IPS-18a (cell line): ENCODE data around the gene PTMS.

Experiments used
- H3K27ac ChIP-seq: one replicate; pipeline ENCODE4 v1.5.1; 2013; ENCODE audit warnings: low read length
- H3K27me3 ChIP-seq: one replicate; pipeline ENCODE4 v1.6.1; 2013; ENCODE audit warnings: mild to moderate bottlenecking, low read length; ENCODE audit not compliant: control insufficient read depth, insufficient read depth
- H3K36me3 ChIP-seq: one replicate; pipeline ENCODE4 v1.6.1; 2013; ENCODE audit warnings: low read depth, low read length; ENCODE audit not compliant: control insufficient read depth
- H3K4me1 ChIP-seq: one replicate; pipeline ENCODE4 v1.6.1; 2013; ENCODE audit warnings: low read depth, low read length; ENCODE audit not compliant: control insufficient read depth
- H3K4me3 ChIP-seq: one replicate; pipeline ENCODE4 v1.5.1; 2013; ENCODE audit warnings: low read length
- H3K9ac ChIP-seq: one replicate; pipeline ENCODE4 v1.6.1; 2013; ENCODE audit warnings: mild to moderate bottlenecking, low read length, moderate library complexity
- H3K9me3 ChIP-seq: one replicate; pipeline ENCODE4 v1.6.1; 2013; ENCODE audit warnings: low read depth, low read length; ENCODE audit not compliant: control insufficient read depth

Gene PTMS

GRCh38 chr12:6784761-6785160 lies 18.6 kb downstream of the PTMS start:
- H3K9me3 ChIP-seq: no peaks in the 10 kb centered on the region
- H3K9ac ChIP-seq: no peak overlapping the region
- H3K36me3 ChIP-seq: no peaks in the 10 kb centered on the region
- H3K27me3 ChIP-seq: no peaks in the 10 kb centered on the region
- no peak overlapping the region for H3K4me3 ChIP-seq
- peaks cover 8% of the 10 kb centered on the region for H3K4me1 ChIP-seq
- H3K27ac ChIP-seq: no peak overlapping the region

GRCh38 chr12:6786416-6787094 lies 20.4 kb downstream of the PTMS start:
- Histone ChIP-seq H3K27me3 (no peaks in the 10 kb centered on the region), H3K4me3 (no peak overlapping the region), H3K4me1 (peaks cover 8% of the 10 kb centered on the region), H3K27ac (no peak overlapping the region), H3K9me3 (no peaks in the 10 kb centered on the region), H3K36me3 (no peaks in the 10 kb centered on the region), H3K9ac (no peak overlapping the region)

- Histone ChIP-seq H3K9me3 (no peaks in the 10 kb centered on the region), H3K4me1 (peaks cover 9% of the 10 kb centered on the region), H3K9ac (no peak overlapping the region), H3K4me3 (no peak overlapping the region), H3K27ac (no peak overlapping the region), H3K27me3 (no peaks in the 10 kb centered on the region), H3K36me3 (no peaks in the 10 kb centered on the region)
Observed at GRCh38 chr12:6787309-6787708, 21.1 kb downstream of the PTMS start.

GRCh38 chr12:6788972-6789924 lies 23.1 kb downstream of the PTMS start, which contains the start of gene CD4:
Gene CD4, plus strand, starts transcription at chr12:6789528. Its CDS starts 10,611 bp downstream, at chr12:6800139.
- Histone ChIP-seq H3K4me1 (peaks cover 10% of the 10 kb centered on the region), H3K4me3 (no peak within 1 kb of the TSS), H3K36me3 (no peaks in the 10 kb centered on the region), H3K9me3 (no peaks in the 10 kb centered on the region), H3K27me3 (peaks cover 7% of the 10 kb centered on the region), H3K27ac (no peak within 1 kb of the TSS), H3K9ac (no peak within 1 kb of the TSS)

- Histone ChIP-seq H3K4me3 (no peak overlapping the region), H3K27me3 (peaks cover 7% of the 10 kb centered on the region), H3K27ac (no peak overlapping the region), H3K36me3 (no peaks in the 10 kb centered on the region), H3K9ac (no peak overlapping the region), H3K9me3 (no peaks in the 10 kb centered on the region), H3K4me1 (peaks cover 10% of the 10 kb centered on the region)
Observed at GRCh38 chr12:6790496-6791150, 24.5 kb downstream of the PTMS start.

GRCh38 chr12:6791931-6792520 lies 25.9 kb downstream of the PTMS start:
- Histone ChIP-seq H3K9ac (no peak overlapping the region), H3K9me3 (no peaks in the 10 kb centered on the region), H3K4me1 (peaks cover 6% of the 10 kb centered on the region), H3K4me3 (no peak overlapping the region), H3K27ac (no peak overlapping the region), H3K27me3 (peaks cover 7% of the 10 kb centered on the region), H3K36me3 (no peaks in the 10 kb centered on the region)

- Histone ChIP-seq H3K4me1 (peaks cover 2% of the 10 kb centered on the region), H3K27me3 (peaks cover 7% of the 10 kb centered on the region), H3K27ac (no peak overlapping the region), H3K36me3 (no peaks in the 10 kb centered on the region), H3K9me3 (no peaks in the 10 kb centered on the region), H3K4me3 (no peak overlapping the region), H3K9ac (no peak overlapping the region)
Observed at GRCh38 chr12:6792522-6793201, 26.5 kb downstream of the PTMS start.

- Histone ChIP-seq H3K4me1 (peaks cover 2% of the 10 kb centered on the region), H3K4me3 (no peak overlapping the region), H3K9ac (no peak overlapping the region), H3K27ac (no peak overlapping the region), H3K36me3 (no peaks in the 10 kb centered on the region), H3K27me3 (peaks cover 7% of the 10 kb centered on the region), H3K9me3 (no peaks in the 10 kb centered on the region)
Observed at GRCh38 chr12:6795088-6795487, 28.9 kb downstream of the PTMS start.

- H3K27me3 ChIP-seq: peaks cover 7% of the 10 kb centered on the region
- no peak overlapping the region for H3K27ac ChIP-seq
- H3K4me1 ChIP-seq: peaks cover 2% of the 10 kb centered on the region
- H3K9me3 ChIP-seq: no peaks in the 10 kb centered on the region
- no peak overlapping the region for H3K4me3 ChIP-seq
- no peak overlapping the region for H3K9ac ChIP-seq
- H3K36me3 ChIP-seq: no peaks in the 10 kb centered on the region
Observed at GRCh38 chr12:6796576-6796975, 30.4 kb downstream of the PTMS start.

GRCh38 chr12:6799147-6799546 lies 33.0 kb downstream of the PTMS start:
- Histone ChIP-seq H3K9me3 (no peaks in the 10 kb centered on the region), H3K36me3 (no peaks in the 10 kb centered on the region), H3K27me3 (no peaks in the 10 kb centered on the region), H3K9ac (no peak overlapping the region), H3K4me1 (no peaks in the 10 kb centered on the region), H3K4me3 (no peak overlapping the region), H3K27ac (no peak overlapping the region)

- H3K36me3 ChIP-seq: no peaks in the 10 kb centered on the region
- H3K27ac ChIP-seq: no peak overlapping the region
- H3K27me3 ChIP-seq: no peaks in the 10 kb centered on the region
- no peaks in the 10 kb centered on the region for H3K9me3 ChIP-seq
- no peak overlapping the region for H3K9ac ChIP-seq
- H3K4me3 ChIP-seq: no peak overlapping the region
- H3K4me1 ChIP-seq: peaks cover 9% of the 10 kb centered on the region
Observed at GRCh38 chr12:6807170-6807569, 41.0 kb downstream of the PTMS start.
